GM13976 (cell line): ENCODE data around the gene TMEM30A.

Experiments used
- DNase-seq: peaks from one replicate; pipeline ENCODE4 v3.0.0; 2012; ENCODE audit warnings: low spot score
- in situ Hi-C: fragments of 300-500 bp; cut with MboI; formaldehyde crosslinking; loops from one replicate; pipeline ENCODE4 v1.12.0; 2022; ENCODE audit warnings: low sequenced_read_pairs, mixed read lengths, inconsistent platforms; ENCODE audit not compliant: unreplicated experiment
- TF ChIP-seq, protein P1 (sequence below): IDR thresholded peaks from 2 replicates; pipeline ENCODE4 v1.5.1; 2012; ENCODE audit warnings: borderline replicate concordance, mild to moderate bottlenecking; ENCODE audit not compliant: insufficient read depth; ENCODE audit errors: extremely low read depth, missing control alignments, control extremely low read depth

The TMEM30A gene

GRCh38 chr6:75318900-75319299, 34.3 kb upstream of the TMEM30A start:
- no peak for DNase-seq
- TF ChIP-seq, protein P1, sequence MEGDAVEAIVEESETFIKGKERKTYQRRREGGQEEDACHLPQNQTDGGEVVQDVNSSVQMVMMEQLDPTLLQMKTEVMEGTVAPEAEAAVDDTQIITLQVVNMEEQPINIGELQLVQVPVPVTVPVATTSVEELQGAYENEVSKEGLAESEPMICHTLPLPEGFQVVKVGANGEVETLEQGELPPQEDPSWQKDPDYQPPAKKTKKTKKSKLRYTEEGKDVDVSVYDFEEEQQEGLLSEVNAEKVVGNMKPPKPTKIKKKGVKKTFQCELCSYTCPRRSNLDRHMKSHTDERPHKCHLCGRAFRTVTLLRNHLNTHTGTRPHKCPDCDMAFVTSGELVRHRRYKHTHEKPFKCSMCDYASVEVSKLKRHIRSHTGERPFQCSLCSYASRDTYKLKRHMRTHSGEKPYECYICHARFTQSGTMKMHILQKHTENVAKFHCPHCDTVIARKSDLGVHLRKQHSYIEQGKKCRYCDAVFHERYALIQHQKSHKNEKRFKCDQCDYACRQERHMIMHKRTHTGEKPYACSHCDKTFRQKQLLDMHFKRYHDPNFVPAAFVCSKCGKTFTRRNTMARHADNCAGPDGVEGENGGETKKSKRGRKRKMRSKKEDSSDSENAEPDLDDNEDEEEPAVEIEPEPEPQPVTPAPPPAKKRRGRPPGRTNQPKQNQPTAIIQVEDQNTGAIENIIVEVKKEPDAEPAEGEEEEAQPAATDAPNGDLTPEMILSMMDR = no peak
- in situ Hi-C loops = no loop called here

DNA sequence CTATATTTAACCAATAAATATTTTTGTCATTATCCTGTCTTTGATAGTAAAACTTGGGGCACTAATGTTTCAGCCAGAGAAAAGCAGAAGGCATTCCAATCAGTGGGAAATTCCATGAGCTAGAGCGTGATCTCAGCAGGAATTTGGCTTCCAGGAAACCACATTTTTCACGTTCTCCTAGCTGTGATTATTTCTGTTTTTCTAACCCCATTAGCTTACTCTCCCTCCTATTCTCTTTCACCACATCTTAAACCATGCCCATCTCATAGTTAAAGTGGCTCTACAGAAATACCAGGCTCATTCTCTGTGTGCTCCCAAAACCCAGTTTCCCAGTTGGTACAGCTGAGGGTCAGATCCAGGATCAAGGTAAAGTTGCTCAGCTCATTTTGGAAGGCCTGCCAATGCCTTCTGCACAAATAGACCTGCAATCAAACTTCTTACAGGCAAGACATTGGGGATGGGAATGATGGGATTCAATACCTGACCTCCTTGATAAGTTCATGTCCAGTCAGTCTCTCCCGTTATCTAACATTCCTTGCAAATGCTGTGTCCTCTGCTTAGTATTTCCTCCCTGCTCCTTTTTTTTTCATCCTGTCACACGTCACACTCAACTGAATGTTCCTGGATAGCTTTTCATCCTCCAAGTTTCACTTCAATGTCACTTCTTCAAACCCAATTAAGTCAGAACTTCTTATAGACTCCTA, 33.1 kb upstream of the TMEM30A start:
- no peak for DNase-seq
- TF ChIP-seq, protein P1 = no peak
- in situ Hi-C loops = no loop called here

DNA sequence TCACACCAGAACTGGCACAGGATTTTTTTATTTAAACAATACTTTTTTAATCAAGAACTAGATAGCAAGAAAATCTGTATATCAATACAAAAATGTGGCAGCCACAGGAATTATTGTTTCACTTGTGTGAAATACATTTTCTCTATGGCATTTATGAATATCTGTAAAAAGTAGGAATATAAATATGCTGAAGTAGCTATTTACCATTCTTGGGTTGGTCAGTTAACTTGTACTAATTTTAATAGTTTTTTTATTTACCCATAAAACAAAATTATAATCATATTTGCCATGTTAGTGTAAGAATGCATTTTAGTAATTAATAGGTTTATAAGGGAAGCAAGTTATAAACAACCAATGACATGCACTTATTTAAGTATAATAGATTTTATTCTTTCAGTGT, 31.4 kb upstream of the TMEM30A start:
- no peak for DNase-seq
- in situ Hi-C loops = no loop called here
- TF ChIP-seq, protein P1 = no peak

- in situ Hi-C loops = no loop called here
- no peak for DNase-seq
Observed at GRCh38 chr6:75308250-75308988, 23.8 kb upstream of the TMEM30A start.

GRCh38 chr6:75307364-75308004, 22.9 kb upstream of the TMEM30A start:
- no peak for DNase-seq
- in situ Hi-C loops = no loop called here
- TF ChIP-seq, protein P1 = no peak

More at GRCh38 chr6:75308250-75308988, 23.8 kb upstream of the TMEM30A start:
- TF ChIP-seq, protein P1 = no peak

GRCh38 chr6:75306064-75306463, 21.5 kb upstream of the TMEM30A start:
- TF ChIP-seq, protein P1 = no peak
- DNase-seq = no peak
- in situ Hi-C loops = no loop called here
